Stimulated activated CD8-positive, alpha-beta memory T cell treated with anti-CD3 and anti-CD28 coated beads, Interleukin-15, amount 100 ng/mL, for 48 hours (primary cell): ENCODE results near the gene DGKG.

Source experiments
- DNase-seq, 2 donors: peaks; one replicate each; pipeline ENCODE4 v3.0.0-alpha.2; 2020; ENCODE audit warnings: low read depth in 2 of 2

The DGKG gene

DNA sequence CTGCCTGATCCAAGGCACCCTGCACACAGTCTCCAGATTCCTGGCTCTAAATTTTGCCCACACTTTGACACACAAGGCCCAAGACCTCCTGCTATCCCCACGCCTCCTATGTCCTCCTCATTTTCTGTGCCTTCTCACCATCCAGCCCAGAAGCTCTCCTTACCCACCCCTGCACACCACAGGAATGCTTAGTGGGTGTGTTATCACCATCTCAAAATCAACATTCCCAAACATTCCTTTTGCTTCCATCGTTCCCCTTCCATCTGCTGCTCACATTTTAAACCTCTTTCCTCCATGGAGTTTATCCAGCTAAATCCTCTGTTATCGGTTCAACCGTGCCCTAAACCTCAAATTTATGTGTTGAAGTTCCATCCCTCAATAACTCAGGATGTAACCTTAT is 43.9 kb downstream of the DGKG start:
- no peak for DNase-seq

GRCh38 chr3:186317478-186317877 is 44.6 kb downstream of the DGKG start:
- no peak for DNase-seq

DNA sequence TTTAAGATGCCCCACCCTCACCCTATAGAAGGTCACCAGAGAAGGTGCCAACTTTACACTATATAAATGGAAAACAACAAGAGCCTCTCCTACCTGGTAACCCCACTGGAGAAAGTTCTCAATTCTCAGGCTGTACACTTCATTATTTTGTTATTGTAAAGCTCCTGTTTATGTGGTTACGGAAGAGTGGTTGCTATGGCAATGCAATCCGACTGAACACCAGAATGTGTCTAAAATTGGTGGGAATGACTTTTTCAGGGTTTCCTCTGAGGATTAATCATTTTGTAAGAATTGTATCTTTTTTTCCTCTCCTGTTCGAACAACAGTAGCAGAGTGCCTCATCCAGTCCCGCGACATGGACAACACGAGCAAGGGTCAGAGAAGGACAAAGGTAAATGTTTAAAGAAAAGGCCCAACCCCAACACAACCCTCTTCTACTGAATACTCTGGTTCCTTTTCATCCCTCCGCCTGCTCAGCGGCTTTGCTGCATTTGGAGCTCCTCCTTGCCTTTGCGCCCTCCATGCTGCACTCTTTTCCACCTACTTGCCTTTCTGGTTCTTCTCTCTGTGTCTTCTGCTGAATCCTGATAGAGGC is 45.3 kb downstream of the DGKG start:
- no peak for DNase-seq

DNA sequence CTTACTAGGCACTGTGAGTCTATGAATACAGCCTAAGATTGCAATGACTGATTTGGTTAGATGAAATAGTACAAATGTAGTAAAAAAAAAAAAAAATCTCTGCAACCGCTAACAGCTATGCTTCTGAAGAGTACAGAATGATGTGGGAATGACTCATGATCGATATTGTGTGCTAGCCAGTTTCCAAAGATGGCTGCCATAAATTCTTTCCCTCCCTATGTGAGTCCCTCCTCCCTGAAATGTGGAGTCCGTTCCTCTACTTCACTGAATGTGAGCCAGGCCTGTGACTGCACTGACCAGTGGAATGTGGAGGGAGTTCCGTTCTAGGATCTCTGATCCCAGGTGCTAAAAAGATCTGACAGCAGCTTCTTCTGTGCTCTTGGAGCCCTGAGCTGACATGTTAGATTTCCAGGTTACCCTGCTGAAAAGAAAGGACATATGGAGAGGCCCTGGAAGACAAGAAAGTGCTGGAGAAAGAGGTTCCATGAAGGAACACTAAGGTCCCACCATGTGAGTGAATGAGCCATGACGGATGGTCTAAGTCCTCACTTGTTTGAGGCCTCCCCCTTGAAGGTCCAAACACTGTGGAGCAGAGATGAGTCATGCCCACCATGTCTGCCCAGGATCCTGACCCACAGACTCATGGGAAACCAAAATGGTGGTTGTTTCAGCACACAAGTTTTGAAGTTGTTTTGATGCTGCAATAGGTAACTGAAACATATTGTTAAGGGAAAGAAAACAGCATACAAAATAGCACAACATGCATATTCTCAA is 46.3 kb downstream of the DGKG start:
- DNase-seq = no peak

GRCh38 chr3:186314896-186315295 is 47.1 kb downstream of the DGKG start:
- DNase-seq = no peak

GRCh38 chr3:186311441-186311840 is 50.6 kb downstream of the DGKG start:
- DNase-seq = no peak

GRCh38 chr3:186308549-186308948 is 53.5 kb downstream of the DGKG start:
- no peak for DNase-seq

DNA sequence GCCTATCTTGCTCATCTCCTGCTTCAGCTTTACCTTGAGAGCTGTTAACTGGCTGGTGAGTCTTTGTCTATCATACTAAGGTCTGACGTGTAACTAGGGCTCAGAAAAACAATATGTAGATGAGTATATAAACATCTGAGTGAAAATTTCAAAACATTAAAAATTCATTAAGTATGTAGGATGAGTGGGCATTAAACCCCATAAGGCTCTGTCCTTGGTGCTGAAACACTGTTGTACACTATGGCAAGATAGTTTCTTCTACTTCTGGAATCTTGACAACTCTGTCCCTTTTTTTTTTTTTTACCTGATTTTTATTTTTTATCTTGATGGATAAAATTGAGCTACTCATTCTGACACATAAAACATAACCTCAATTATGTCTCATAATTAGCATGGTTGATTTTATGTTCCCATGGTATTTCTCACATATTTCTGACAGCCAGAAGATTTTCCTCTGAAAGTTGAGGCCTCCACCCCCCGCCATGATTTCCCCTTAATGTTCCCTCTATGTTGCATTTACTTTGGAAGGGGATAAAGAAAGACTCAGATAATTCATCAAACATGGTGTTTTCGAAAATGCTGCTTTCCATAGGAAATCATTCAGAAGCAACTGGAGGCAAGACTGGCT is 54.3 kb downstream of the DGKG start:
- no peak for DNase-seq

DNA sequence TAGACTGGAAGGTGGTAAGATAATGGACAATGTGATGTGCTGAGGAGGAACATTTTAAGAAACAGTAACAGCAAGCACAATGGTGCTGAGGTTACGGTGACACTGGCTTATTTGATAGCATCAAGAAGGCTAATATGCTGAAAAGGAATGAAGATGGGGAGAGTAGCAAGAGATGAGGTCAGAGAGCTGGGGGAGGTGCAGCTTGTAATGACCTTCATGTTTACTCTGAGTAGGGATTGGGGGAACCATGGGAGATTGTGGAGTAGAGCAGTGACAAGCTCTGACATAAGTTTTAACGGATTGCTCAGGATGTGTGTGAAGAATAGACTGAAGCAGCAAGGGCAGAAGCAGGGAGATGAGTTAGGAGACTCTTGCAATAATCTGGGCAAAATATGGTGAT is 56.7 kb downstream of the DGKG start:
- DNase-seq = no peak

DNA sequence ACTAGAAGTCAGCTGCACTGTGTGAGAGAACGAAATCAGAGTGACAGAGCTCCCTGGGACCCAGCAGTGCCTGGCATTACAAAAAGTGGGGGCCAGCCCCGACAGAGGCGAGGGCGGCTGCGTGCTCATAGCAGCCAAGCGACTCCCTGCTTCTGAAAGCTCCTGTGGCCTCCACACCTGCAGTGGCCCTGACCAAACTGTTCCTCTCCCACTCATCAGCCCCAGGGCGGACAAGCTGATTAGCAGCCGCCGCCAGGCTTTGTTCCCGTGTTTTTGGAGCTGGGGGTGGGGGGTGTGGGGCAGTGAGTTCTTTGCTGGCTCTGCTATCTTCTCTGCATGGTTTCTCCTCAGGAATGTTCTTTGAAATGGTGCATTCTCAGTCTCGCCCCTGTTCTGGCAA is 58.1 kb downstream of the DGKG start:
- no peak for DNase-seq

- no peak for DNase-seq
These were observed 62.7 kb downstream of the DGKG start for GRCh38 chr3:186299327-186299726.

- no peak for DNase-seq
These were observed 63.2 kb downstream of the DGKG start for GRCh38 chr3:186298876-186299275.

DNA sequence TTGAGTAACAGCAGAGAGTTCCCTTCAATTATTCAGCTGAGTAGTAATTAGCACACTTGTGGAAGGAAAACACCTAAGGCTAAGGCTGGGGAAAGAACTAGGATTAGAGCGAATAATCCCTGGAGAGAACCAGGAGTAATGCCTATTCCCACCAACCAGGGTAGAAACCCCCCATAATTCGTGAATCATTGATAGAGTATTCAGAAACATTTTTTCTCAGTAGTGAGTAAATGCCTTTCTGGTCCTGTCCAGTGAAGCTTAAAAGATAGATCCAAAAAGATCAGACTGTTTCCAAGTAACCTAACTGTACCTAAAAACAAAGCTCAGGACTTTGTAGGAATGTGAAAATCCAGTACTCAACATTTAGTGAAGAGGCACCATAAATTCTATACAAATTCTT is 71.2 kb downstream of the DGKG start:
- no peak for DNase-seq

- DNase-seq = no peak
These were observed 74.3 kb downstream of the DGKG start for GRCh38 chr3:186287711-186288110.

DNA sequence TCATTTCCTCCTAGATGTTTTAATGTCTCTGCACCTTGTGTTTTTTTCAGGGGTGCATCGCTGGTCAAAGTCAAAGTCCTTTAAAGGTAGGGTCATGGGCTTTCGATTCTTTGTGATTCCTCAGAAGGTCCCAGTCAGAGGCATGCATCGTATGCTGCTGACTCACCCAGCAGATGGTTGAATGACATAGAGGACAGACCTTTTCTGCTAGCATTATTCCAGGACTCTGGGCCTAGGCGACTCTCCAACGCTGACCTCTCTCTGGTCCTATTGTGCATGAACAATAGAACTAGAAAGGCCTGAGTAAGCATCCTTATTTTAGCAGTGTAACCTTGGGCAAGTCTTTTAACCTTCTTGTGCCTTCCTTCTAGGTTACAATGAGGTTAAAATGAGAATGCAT is 75.9 kb downstream of the DGKG start:
- no peak for DNase-seq

DNA sequence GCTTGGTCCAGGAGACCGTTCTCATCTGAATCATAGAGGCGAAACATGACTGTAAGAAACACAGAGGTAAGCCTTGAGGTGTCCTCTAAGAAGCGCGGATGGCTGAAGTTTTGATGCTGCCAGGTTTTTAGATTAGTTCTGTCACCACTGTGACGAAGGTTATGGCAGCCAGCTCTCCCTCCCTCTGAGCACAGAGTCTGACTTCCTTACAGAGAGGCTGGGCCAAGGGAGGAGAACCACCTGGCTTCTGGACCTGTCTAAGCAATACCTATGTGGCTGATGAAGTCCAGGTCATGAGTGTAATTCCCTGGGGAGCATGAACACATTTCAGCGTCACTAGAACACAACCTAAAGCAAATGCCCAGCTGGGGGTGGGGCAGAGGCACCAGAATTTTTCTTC is 77.4 kb downstream of the DGKG start:
- no peak for DNase-seq

DNA sequence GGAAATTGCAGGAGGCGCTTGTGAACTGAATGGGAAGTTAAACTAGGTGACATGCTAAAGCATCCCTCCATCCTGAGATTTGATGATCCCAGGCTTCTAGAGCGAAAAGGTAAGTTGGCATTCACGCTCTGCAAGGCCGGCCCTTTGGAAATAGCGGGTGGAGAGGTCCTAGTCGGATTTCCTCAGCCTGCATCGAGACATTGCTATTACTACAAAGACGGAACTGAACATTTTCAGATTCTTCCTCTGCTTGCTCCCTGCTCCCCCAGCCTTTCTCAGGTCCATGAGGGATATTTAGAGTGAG is 77.7 kb downstream of the DGKG start:
- DNase-seq = no peak

GRCh38 chr3:186283651-186284348 is 78.2 kb downstream of the DGKG start:
- no peak for DNase-seq

DNA sequence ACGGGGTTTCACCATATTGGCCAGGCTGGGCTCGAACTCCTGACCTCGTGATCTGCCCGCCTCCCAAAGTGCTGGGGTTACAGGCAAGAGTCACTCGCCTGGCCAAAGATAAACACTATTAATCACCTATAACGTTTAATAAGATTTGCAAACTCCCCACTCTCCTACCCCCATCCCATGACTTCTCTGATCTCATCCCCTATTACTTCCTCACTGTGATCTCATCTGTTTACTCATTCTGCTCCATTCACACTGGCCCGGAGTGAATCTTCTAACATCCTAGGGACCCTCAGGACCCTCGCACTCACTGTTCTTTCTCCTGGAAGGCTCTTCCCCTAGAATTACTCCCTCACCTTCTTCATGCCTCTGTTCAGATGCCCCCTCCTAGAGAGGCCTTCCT is 78.9 kb downstream of the DGKG start:
- DNase-seq = no peak

DNA sequence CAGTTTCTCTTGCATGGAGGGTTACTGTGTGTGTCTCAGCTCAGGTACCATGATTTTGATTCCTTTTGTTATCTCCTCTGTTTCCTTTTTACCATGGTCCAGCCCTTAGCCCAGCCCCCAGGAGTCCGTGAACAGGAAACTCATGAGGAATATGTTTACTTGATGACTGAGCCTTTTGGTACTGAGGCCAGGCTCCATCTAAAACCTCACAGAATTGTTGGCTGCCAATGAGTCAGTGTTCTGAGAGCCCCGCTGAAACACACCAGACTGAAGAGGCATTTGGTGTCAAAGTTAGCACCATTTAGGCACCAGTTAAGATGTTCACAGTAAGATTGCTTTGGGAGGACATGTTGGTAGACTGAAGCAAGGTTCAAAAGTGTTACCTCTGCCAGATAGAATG is 80.9 kb downstream of the DGKG start:
- no peak for DNase-seq

DNA sequence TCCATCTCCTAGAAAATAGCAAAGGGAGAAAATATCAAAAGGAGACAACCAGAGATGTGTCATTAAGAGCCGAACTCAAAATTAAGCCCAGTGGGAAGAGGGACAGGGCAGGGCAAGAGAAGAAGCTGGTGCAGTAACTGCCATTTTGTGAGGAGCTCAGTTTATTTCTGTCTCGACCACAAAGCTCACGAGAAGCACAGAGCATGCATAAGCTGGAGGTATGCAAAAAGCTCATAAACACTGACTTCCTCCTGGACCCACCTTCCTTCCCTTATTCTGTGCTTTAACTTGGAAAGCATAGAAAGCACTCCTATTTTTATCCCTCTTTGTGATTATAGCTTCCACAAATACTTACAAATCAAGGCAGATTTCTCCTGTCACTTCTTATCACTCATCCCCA is 81.3 kb downstream of the DGKG start:
- DNase-seq = no peak

- DNase-seq = no peak
These were observed 84.6 kb downstream of the DGKG start for GRCh38 chr3:186277268-186277909.
